HepG2 (cell line): ENCODE results near the gene SLC8B1. TPM values are rescaled to one million over a fixed set of nuclear protein-coding genes. Genes with fewer than 3 reads are reported as not detected.

Experiments used
- ATAC-seq: fragments of 200-7000 bp; cut with Tn5 transposase; 3 replicates; pipeline ENCODE4 v1.9.1; 2020; ENCODE audit warnings: mild to moderate bottlenecking, moderate library complexity
- BruUV-seq: library from RNA; stranded (reverse); fragments of 400-500 nt; replicated peaks from 2 replicates; lab custom pipeline; 2021; lab: Mats Ljungman, UMichigan
- CTCF ChIA-PET: fragments of 300-600 bp; formaldehyde crosslinking; extraction: SDS; loops from one replicate; lab custom pipeline; 2021; ENCODE audit warnings: low total read pairs, inconsistent platforms, low intra/inter-chr PET ratio; lab: Yijun Ruan, JAX
- POLR2A ChIA-PET: fragments of 350-600 bp; sonication (Branson Sonifier 250); formaldehyde crosslinking; loops from one replicate; lab custom pipeline; 2020; ENCODE audit warnings: antibody characterized with exemption, inconsistent platforms; lab: Yijun Ruan, JAX
- DNase-seq: peaks from one replicate; pipeline ENCODE4 v3.0.0-alpha.2; 2015; ENCODE audit warnings: low spot score
- FAIRE-seq: peaks from 3 replicates; lab custom pipeline; 2011; peaks lifted over from hg19 to GRCh38; lab: Jason Lieb, UNC
- H2AFZ ChIP-seq: one replicate; pipeline ENCODE4 v1.6.1; 2011; ENCODE audit warnings: low read length, inconsistent platforms
- H3K27ac ChIP-seq: fragments of 300-600 bp; 3 replicates; pipeline ENCODE4 v1.8.0; 2011; ENCODE audit warnings: mixed run types, mild to moderate bottlenecking, mixed read lengths, low read length, inconsistent platforms; ENCODE audit not compliant: insufficient read depth; ENCODE audit errors: extremely low read length
- H3K27me3 ChIP-seq, 2 experiments: fragments of 200-600 bp in 1 of 2; 2 replicates in 1 of 2; 3 replicates in 1 of 2; pipeline versions ENCODE4 v1.6.0 to v1.8.0; 2011; ENCODE audit warnings: low read length in 2 of 2, mild to moderate bottlenecking in 2 of 2, moderate library complexity in 2 of 2, inconsistent platforms in 1 of 2; ENCODE audit not compliant: insufficient read depth in 2 of 2, control insufficient read depth in 1 of 2
- H3K36me3 ChIP-seq, 2 experiments: fragments of 200-600 bp in 1 of 2; replicated peaks in 1 of 2; 2 replicates in 1 of 2; 3 replicates in 1 of 2; pipeline versions ENCODE4 v1.5.1 to v1.8.0; 2011; ENCODE audit warnings: low read length in 2 of 2, inconsistent platforms in 1 of 2; ENCODE audit not compliant: insufficient read depth in 2 of 2, control insufficient read depth in 1 of 2
- H3K4me1 ChIP-seq: 2 replicates; pipeline ENCODE4 v1.5.1; 2012; ENCODE audit warnings: low read length, inconsistent platforms; ENCODE audit not compliant: insufficient read depth
- H3K4me2 ChIP-seq: 2 replicates; pipeline ENCODE4 v1.6.0; 2011; ENCODE audit warnings: low read depth, low read length, inconsistent platforms
- H3K4me3 ChIP-seq, 3 experiments: fragments of 200-600 bp in 1 of 3; sonication (generic), shearing (Covaris generic) in 1 of 3; replicated peaks in 1 of 3; 2 replicates each; pipeline ENCODE4 v1.5.1; 2011 to 2016; ENCODE audit warnings: low read length in 3 of 3, inconsistent platforms in 2 of 3, low read depth in 2 of 3, mild to moderate bottlenecking in 2 of 3, control low read depth in 1 of 3, mixed read lengths in 1 of 3; ENCODE audit not compliant: insufficient read depth in 1 of 3
- H3K79me2 ChIP-seq: one replicate; pipeline ENCODE4 v1.6.1; 2011; ENCODE audit warnings: low read length, inconsistent platforms; ENCODE audit not compliant: insufficient read depth
- H3K9ac ChIP-seq: 2 replicates; pipeline ENCODE4 v1.6.0; 2011; ENCODE audit warnings: mild to moderate bottlenecking, low read depth, low read length, inconsistent platforms; ENCODE audit not compliant: insufficient read depth
- H3K9me3 ChIP-seq: 2 replicates; pipeline ENCODE4 v1.5.1; 2012; ENCODE audit warnings: mild to moderate bottlenecking, low read length
- H4K20me1 ChIP-seq: 2 replicates; pipeline ENCODE4 v1.6.0; 2011; ENCODE audit warnings: inconsistent platforms, mild to moderate bottlenecking, low read length, moderate library complexity; ENCODE audit not compliant: insufficient read depth
- ATF1 ChIP-seq: IDR thresholded peaks from 2 replicates; pipeline ENCODE4 v1.6.1; 2016; ENCODE audit warnings: mild to moderate bottlenecking, control low read depth
- BCLAF1 ChIP-seq: fragments of 450-650 bp; IDR thresholded peaks from 2 replicates; pipeline ENCODE4 v1.6.1; 2017; ENCODE audit warnings: mild to moderate bottlenecking
- BRF2 ChIP-seq: sonication (generic); formaldehyde crosslinking; IDR thresholded peaks from 2 replicates; pipeline ENCODE4 v1.8.1; 2022; ENCODE audit warnings: mild to moderate bottlenecking, missing genetic modification reagents
- ELK4 ChIP-seq: sonication (generic); formaldehyde crosslinking; IDR thresholded peaks from 2 replicates; pipeline ENCODE4 v1.9.0; 2021; ENCODE audit warnings: missing genetic modification reagents, borderline replicate concordance
- ETV6 ChIP-seq: sonication (generic); formaldehyde crosslinking; conservative IDR thresholded peaks from 2 replicates; pipeline ENCODE4 v1.4.0; 2020; ENCODE audit warnings: missing genetic modification reagents
- FLYWCH1 ChIP-seq: sonication (generic); formaldehyde crosslinking; IDR thresholded peaks from 2 replicates; pipeline ENCODE4 v1.8.1; 2023; ENCODE audit warnings: mild to moderate bottlenecking, missing genetic modification reagents
- FOXO1 ChIP-seq: sonication (generic); formaldehyde crosslinking; IDR thresholded peaks from 2 replicates; pipeline ENCODE4 v1.4.0; 2020; ENCODE audit warnings: missing genetic modification reagents
- GTF3A ChIP-seq: sonication (generic); formaldehyde crosslinking; conservative IDR thresholded peaks from 2 replicates; pipeline ENCODE4 v1.4.0; 2020; ENCODE audit warnings: mild to moderate bottlenecking, missing genetic modification reagents
- HNRNPK ChIP-seq: fragments of 200-400 bp; formaldehyde crosslinking; IDR thresholded peaks from 2 replicates; pipeline ENCODE4 v1.6.1; 2018; ENCODE audit warnings: low read length, low read depth, moderate library complexity, mild to moderate bottlenecking; ENCODE audit not compliant: poor library complexity, severe bottlenecking
- SMAD1 ChIP-seq: sonication (generic); formaldehyde crosslinking; IDR thresholded peaks from 2 replicates; pipeline ENCODE4 v1.4.0; 2020; ENCODE audit warnings: missing genetic modification reagents, low read depth, mild to moderate bottlenecking, borderline replicate concordance
- SP4 ChIP-seq: sonication (generic); formaldehyde crosslinking; IDR thresholded peaks from 2 replicates; pipeline ENCODE4 v1.8.1; 2023; ENCODE audit warnings: mild to moderate bottlenecking, missing genetic modification reagents
- ZFP36L1 ChIP-seq: sonication (generic); formaldehyde crosslinking; IDR thresholded peaks from 2 replicates; pipeline ENCODE4 v1.8.0; 2022; ENCODE audit warnings: mild to moderate bottlenecking, missing genetic modification reagents, moderate library complexity
- ZNF260 ChIP-seq: sonication (generic); formaldehyde crosslinking; IDR thresholded peaks from 2 replicates; pipeline ENCODE4 v1.4.0; 2020; ENCODE audit warnings: missing genetic modification reagents, low read depth, mild to moderate bottlenecking, borderline replicate concordance
- ZNF263 ChIP-seq: sonication (generic); formaldehyde crosslinking; IDR thresholded peaks from 2 replicates; pipeline ENCODE4 v1.4.0; 2020; ENCODE audit warnings: missing genetic modification reagents
- ZNF264 ChIP-seq: sonication (generic); formaldehyde crosslinking; IDR thresholded peaks from 2 replicates; pipeline ENCODE4 v1.4.0; 2020; ENCODE audit warnings: missing genetic modification reagents
- ZNF326 ChIP-seq: sonication (generic); formaldehyde crosslinking; IDR thresholded peaks from 2 replicates; pipeline ENCODE4 v1.4.0; 2020; ENCODE audit warnings: missing genetic modification reagents, borderline replicate concordance
- ZNF549 ChIP-seq: sonication (generic); formaldehyde crosslinking; IDR thresholded peaks from 2 replicates; pipeline ENCODE4 v1.5.0; 2020; ENCODE audit warnings: missing genetic modification reagents
- ZNF629 ChIP-seq: sonication (generic); formaldehyde crosslinking; conservative IDR thresholded peaks from 2 replicates; pipeline ENCODE4 v1.5.0; 2020; ENCODE audit warnings: missing genetic modification reagents
- WGBS: methylation state at CpG from one replicate; pipeline ENCODE4 v1.1.6; 2017; ENCODE audit warnings: low lambda C conversion rate; 5-methylcytosine and 5-hydroxymethylcytosine counted together
- in situ Hi-C: cut with HindIII; loops from 2 replicates; pipeline ENCODE4 v1.10.0; 2017; ENCODE audit warnings: low pct_unique_long_range_greater_than_20kb; ENCODE audit not compliant: extremely low pct_ligation_motif_present
- intact Hi-C: fragments of 100-400 bp; cut with micrococcal nuclease; formaldehyde crosslinking; loops from one replicate; pipeline ENCODE4 v1.10.0; 2022; ENCODE audit not compliant: unreplicated experiment
- polyA plus RNA-seq, 8 experiments: library from polyadenylated mRNA; depleted of rRNA in 3 of 8; stranded (reverse) in 7 of 8; unstranded in 1 of 8; fragments of >200 nt; fragmentation: Illumina TruSeq in 4 of 8; extraction: Trizol in 4 of 8; gene quantifications; 2 replicates each; pipeline versions ENCODE4 v1.2.1 to v1.2.3, GENCODE V29; 2011 to 2016; ENCODE audit warnings: low read depth in 4 of 8, missing spikeins in 1 of 8, mixed read lengths in 1 of 8; ENCODE audit not compliant: insufficient read depth in 1 of 8
- total RNA-seq, 5 experiments: library from RNA; depleted of rRNA; stranded (reverse); fragments of >200 nt; fragmentation: Illumina TruSeq; extraction: Trizol; gene quantifications; 2 replicates each; pipeline ENCODE4 v1.2.3, GENCODE V29; 2016; ENCODE audit warnings: low read depth in 1 of 5

SLC8B1 gene
- total and polyA plus RNA-seq, 2 of the 13 experiments (the other 11 are each of a cell fraction or from before 2014, with no cell fraction given), result 6.8 to 8.0 TPM

GRCh38 chr12:113332688-113333417 is 2.1 kb downstream of the SLC8B1 start (continued):
- TF ChIP-seq BCLAF1 (no peak), BRF2 (CRISPR knock-in tag) (no peak), HNRNPK (no peak)

GRCh38 chr12:113330505-113330904 is 4.4 kb downstream of the SLC8B1 start:
- no peak for ATAC-seq

More at GRCh38 chr12:113330505-113330904, 4.4 kb downstream of the SLC8B1 start:
- Histone ChIP-seq H3K4me2 (no peak overlapping the region), H3K27me3 (no peaks in the 10 kb centered on the region), H2AFZ (no peak overlapping the region), H3K4me1 (peaks cover 16% of the 10 kb centered on the region), H3K79me2 (no peaks in the 10 kb centered on the region), H3K9me3 (no peaks in the 10 kb centered on the region), H4K20me1 (no peaks in the 10 kb centered on the region), H3K9ac (no peak overlapping the region), H3K36me3 (no peaks in the 10 kb centered on the region), H3K27ac (no peak overlapping the region), H3K4me3 (no peak overlapping the region)
- DNase-seq, result no peak
- 100% methylated on average over 2 of the region's 2 CpGs for WGBS
- ChIA-PET CTCF (no interaction called here), POLR2A (no interaction called here)
- TF ChIP-seq GTF3A (CRISPR knock-in tag), result no peak
- TF ChIP-seq ZNF263 (CRISPR knock-in tag), result peak; percentile 24; the same call in 1 of the 2 replicates
- TF ChIP-seq SMAD1, result no peak
- TF ChIP-seq SP4 (CRISPR knock-in tag), result no peak
- TF ChIP-seq FLYWCH1 (CRISPR knock-in tag), result no peak
- TF ChIP-seq ETV6 (CRISPR knock-in tag), result no peak
- TF ChIP-seq BRF2 (CRISPR knock-in tag), result no peak
- TF ChIP-seq ZNF264 (CRISPR knock-in tag), result no peak
- no peak for TF ChIP-seq ZFP36L1
- TF ChIP-seq ZNF326 (CRISPR knock-in tag), result no peak
- no peak for TF ChIP-seq ATF1
- TF ChIP-seq ZNF629 (CRISPR knock-in tag), result peak; percentile 76
- no peak for TF ChIP-seq FOXO1 (CRISPR knock-in tag)
- no peak for TF ChIP-seq ZNF549 (CRISPR knock-in tag)
- no peak for TF ChIP-seq ZNF260
- TF ChIP-seq ELK4 (CRISPR knock-in tag), result no peak
- BruUV-seq, result no TSS peak
- FAIRE-seq, result no peak
- intact Hi-C loops (no loop called here), in situ Hi-C loops (no loop called here)
